ENCODE measurements around the gene SMYD3.

The SMYD3 gene

GRCh38 chr1:246267896-246268295, 239.2 kb downstream of the SMYD3 start:
- Mint-ChIP-seq H3K4me1 (ENCODE audit: low read depth) (no peaks in the 10 kb centered on the region), H3K27ac (no peak overlapping the region), H3K9me3 (peaks cover 9% of the 10 kb centered on the region), H3K36me3 (ENCODE audit: low read depth) (peaks cover 16% of the 10 kb centered on the region), H3K27me3 (no peaks in the 10 kb centered on the region), H3K4me3 (no peak overlapping the region)

GRCh38 chr1:246267426-246267825, 239.7 kb downstream of the SMYD3 start:
- Mint-ChIP-seq H3K4me1 (ENCODE audit: low read depth) (no peaks in the 10 kb centered on the region), H3K27ac (no peak overlapping the region), H3K27me3 (no peaks in the 10 kb centered on the region), H3K9me3 (peaks cover 9% of the 10 kb centered on the region), H3K4me3 (no peak overlapping the region), H3K36me3 (ENCODE audit: low read depth) (peaks cover 17% of the 10 kb centered on the region)

GRCh38 chr1:246265481-246265880, 241.6 kb downstream of the SMYD3 start:
- Mint-ChIP-seq H3K36me3 (ENCODE audit: low read depth) (peaks cover 10% of the 10 kb centered on the region), H3K9me3 (peaks cover 10% of the 10 kb centered on the region), H3K27ac (no peak overlapping the region), H3K27me3 (no peaks in the 10 kb centered on the region), H3K4me3 (no peak overlapping the region), H3K4me1 (ENCODE audit: low read depth) (no peaks in the 10 kb centered on the region)

GRCh38 chr1:246262281-246262680, 244.8 kb downstream of the SMYD3 start:
- Mint-ChIP-seq H3K4me1 (ENCODE audit: low read depth) (no peaks in the 10 kb centered on the region), H3K4me3 (no peak overlapping the region), H3K27me3 (no peaks in the 10 kb centered on the region), H3K27ac (no peak overlapping the region), H3K9me3 (peaks cover 11% of the 10 kb centered on the region), H3K36me3 (ENCODE audit: low read depth) (peaks cover 22% of the 10 kb centered on the region)

DNA sequence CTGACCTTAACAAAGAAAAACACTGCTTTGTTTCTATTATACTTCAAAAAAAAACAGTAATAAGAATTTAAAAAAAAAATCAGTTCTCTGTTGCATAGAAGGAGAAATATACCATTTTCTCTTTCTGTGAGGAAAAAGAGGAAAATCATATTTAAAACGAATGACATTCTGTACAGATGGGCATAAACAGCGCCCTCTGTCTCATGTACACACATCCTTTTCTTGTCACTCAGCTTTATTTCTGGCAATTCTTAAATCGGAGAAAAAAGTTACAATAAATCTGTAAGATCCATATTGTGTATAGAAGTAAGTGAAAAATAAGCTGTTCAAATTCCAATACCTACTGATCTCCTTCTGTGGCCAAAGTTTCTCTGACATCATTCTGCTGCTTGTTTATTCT, 245.4 kb downstream of the SMYD3 start:
- Mint-ChIP-seq H3K4me1 (ENCODE audit: low read depth) (no peaks in the 10 kb centered on the region), H3K9me3 (peaks cover 11% of the 10 kb centered on the region), H3K36me3 (ENCODE audit: low read depth) (peaks cover 22% of the 10 kb centered on the region), H3K4me3 (no peak overlapping the region), H3K27ac (no peak overlapping the region), H3K27me3 (no peaks in the 10 kb centered on the region)

GRCh38 chr1:246258250-246258649, 248.8 kb downstream of the SMYD3 start:
- Mint-ChIP-seq H3K4me1 (ENCODE audit: low read depth) (no peaks in the 10 kb centered on the region), H3K9me3 (peaks cover 11% of the 10 kb centered on the region), H3K27ac (no peak overlapping the region), H3K27me3 (no peaks in the 10 kb centered on the region), H3K4me3 (no peak overlapping the region), H3K36me3 (ENCODE audit: low read depth) (peaks cover 22% of the 10 kb centered on the region)

DNA sequence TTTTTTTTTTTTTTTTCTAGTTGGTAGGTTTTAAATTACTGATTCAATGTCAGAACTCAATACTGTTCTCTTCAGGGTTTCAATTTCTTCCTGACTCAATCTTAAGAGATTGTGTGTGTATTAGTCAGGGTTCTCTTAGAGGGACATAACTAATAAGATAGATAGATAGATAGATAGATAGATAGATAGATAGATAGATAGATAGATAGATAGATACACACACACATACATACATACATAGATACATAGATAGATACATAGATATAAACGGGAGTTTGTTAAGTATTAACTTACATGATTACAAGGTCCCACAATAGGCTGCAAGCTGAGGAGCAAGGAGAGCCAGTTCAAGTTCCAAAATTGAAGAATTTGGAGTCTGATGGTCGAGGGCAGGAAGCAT, 251.3 kb downstream of the SMYD3 start:
- no peak overlapping the region for H3K4me3 Mint-ChIP-seq
- H3K27me3 Mint-ChIP-seq = no peaks in the 10 kb centered on the region
- peaks cover 11% of the 10 kb centered on the region for H3K36me3 Mint-ChIP-seq (ENCODE audit: low read depth)
- no peaks in the 10 kb centered on the region for H3K4me1 Mint-ChIP-seq (ENCODE audit: low read depth)
- H3K27ac Mint-ChIP-seq = no peak overlapping the region
- H3K9me3 Mint-ChIP-seq = peaks cover 6% of the 10 kb centered on the region

GRCh38 chr1:246254854-246255253, 252.2 kb downstream of the SMYD3 start:
- no peaks in the 10 kb centered on the region for H3K27me3 Mint-ChIP-seq
- no peak overlapping the region for H3K4me3 Mint-ChIP-seq
- H3K27ac Mint-ChIP-seq = no peak overlapping the region
- H3K36me3 Mint-ChIP-seq (ENCODE audit: low read depth) = peaks cover 11% of the 10 kb centered on the region
- H3K9me3 Mint-ChIP-seq = peaks cover 6% of the 10 kb centered on the region
- no peaks in the 10 kb centered on the region for H3K4me1 Mint-ChIP-seq (ENCODE audit: low read depth)

DNA sequence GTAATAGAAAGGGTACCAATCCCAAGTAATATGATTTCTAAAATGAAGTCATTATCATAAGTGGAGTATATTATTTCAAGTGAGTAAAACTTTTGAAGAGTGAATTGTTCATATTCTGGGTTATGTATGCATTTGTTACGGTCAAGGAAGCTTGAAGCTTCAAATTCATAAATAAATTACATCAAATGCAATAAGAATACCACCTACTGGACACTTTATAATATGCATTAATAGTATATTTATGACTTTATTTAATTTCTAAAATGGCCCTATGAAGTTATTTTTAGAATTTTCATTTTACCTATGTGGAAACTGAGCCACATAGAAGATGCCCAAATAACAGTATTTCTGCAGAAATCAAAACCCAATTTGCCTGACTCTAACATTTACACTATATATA, 260.6 kb downstream of the SMYD3 start:
- H3K4me1 Mint-ChIP-seq (ENCODE audit: low read depth) = no peaks in the 10 kb centered on the region
- H3K9me3 Mint-ChIP-seq = peaks cover 7% of the 10 kb centered on the region
- H3K27ac Mint-ChIP-seq = no peak overlapping the region
- no peak overlapping the region for H3K4me3 Mint-ChIP-seq
- peaks cover 8% of the 10 kb centered on the region for H3K36me3 Mint-ChIP-seq (ENCODE audit: low read depth)
- H3K27me3 Mint-ChIP-seq = no peaks in the 10 kb centered on the region

GRCh38 chr1:246245541-246245940, 261.5 kb downstream of the SMYD3 start:
- Mint-ChIP-seq H3K27ac (no peak overlapping the region), H3K9me3 (peaks cover 11% of the 10 kb centered on the region), H3K4me3 (no peak overlapping the region), H3K36me3 (ENCODE audit: low read depth) (peaks cover 8% of the 10 kb centered on the region), H3K27me3 (no peaks in the 10 kb centered on the region), H3K4me1 (ENCODE audit: low read depth) (no peaks in the 10 kb centered on the region)

DNA sequence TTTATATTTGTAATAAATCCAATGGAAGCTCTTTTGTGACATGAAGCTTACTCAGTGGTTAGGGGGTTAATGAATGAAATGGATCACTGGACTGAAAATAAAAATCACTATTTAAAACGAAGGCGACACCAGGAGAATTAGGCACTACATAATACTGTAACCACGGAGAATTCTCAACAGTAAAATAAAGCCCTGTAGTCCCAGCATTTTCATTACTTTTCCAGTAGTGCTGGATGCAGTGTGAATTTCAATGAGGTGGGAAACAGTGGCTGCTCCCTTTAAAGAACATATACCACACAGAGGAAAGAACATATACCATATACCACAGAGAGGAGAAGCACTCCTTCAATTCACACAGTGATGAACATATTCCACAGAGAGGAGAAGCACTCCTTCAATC, 275.0 kb downstream of the SMYD3 start:
- H3K4me1 Mint-ChIP-seq (ENCODE audit: low read depth) = no peaks in the 10 kb centered on the region
- no peak overlapping the region for H3K4me3 Mint-ChIP-seq
- peaks cover 7% of the 10 kb centered on the region for H3K36me3 Mint-ChIP-seq (ENCODE audit: low read depth)
- no peak overlapping the region for H3K27ac Mint-ChIP-seq
- no peaks in the 10 kb centered on the region for H3K27me3 Mint-ChIP-seq
- H3K9me3 Mint-ChIP-seq = peaks cover 10% of the 10 kb centered on the region

- no peaks in the 10 kb centered on the region for H3K4me1 Mint-ChIP-seq (ENCODE audit: low read depth)
- no peak overlapping the region for H3K27ac Mint-ChIP-seq
- H3K4me3 Mint-ChIP-seq = no peak overlapping the region
- H3K9me3 Mint-ChIP-seq = peaks cover 5% of the 10 kb centered on the region
- H3K36me3 Mint-ChIP-seq (ENCODE audit: low read depth) = peaks cover 3% of the 10 kb centered on the region
- no peaks in the 10 kb centered on the region for H3K27me3 Mint-ChIP-seq
These were observed 281.0 kb downstream of the SMYD3 start for GRCh38 chr1:246226041-246226440.

- no peaks in the 10 kb centered on the region for H3K4me1 Mint-ChIP-seq (ENCODE audit: low read depth)
- no peaks in the 10 kb centered on the region for H3K27me3 Mint-ChIP-seq
- no peak overlapping the region for H3K27ac Mint-ChIP-seq
- H3K4me3 Mint-ChIP-seq = no peak overlapping the region
- H3K36me3 Mint-ChIP-seq (ENCODE audit: low read depth) = peaks cover 4% of the 10 kb centered on the region
- no peaks in the 10 kb centered on the region for H3K9me3 Mint-ChIP-seq
These were observed 285.4 kb downstream of the SMYD3 start for GRCh38 chr1:246221485-246222255.

- Mint-ChIP-seq H3K27me3 (no peaks in the 10 kb centered on the region), H3K4me1 (ENCODE audit: low read depth) (peaks cover under 1% of the 10 kb centered on the region), H3K9me3 (no peaks in the 10 kb centered on the region), H3K4me3 (no peak overlapping the region), H3K27ac (no peak overlapping the region), H3K36me3 (ENCODE audit: low read depth) (peaks cover 4% of the 10 kb centered on the region)
These were observed 286.5 kb downstream of the SMYD3 start for GRCh38 chr1:246220495-246221065.

- H3K27ac Mint-ChIP-seq = no peak overlapping the region
- peaks cover 8% of the 10 kb centered on the region for H3K4me1 Mint-ChIP-seq (ENCODE audit: low read depth)
- no peak overlapping the region for H3K4me3 Mint-ChIP-seq
- H3K9me3 Mint-ChIP-seq = no peaks in the 10 kb centered on the region
- H3K27me3 Mint-ChIP-seq = no peaks in the 10 kb centered on the region
- H3K36me3 Mint-ChIP-seq (ENCODE audit: low read depth) = peaks cover 4% of the 10 kb centered on the region
These were observed 287.5 kb downstream of the SMYD3 start for GRCh38 chr1:246219508-246220030.
